PC-3 (cell line): Measurements from ENCODE around the gene BCHE. TPM values are rescaled to one million over a fixed set of nuclear protein-coding genes. Genes with fewer than 3 reads are reported as not detected.

ENCODE experiments used
- ATAC-seq: fragments of 200-7000 bp; cut with Tn5 transposase; 2 replicates; pipeline ENCODE4 v1.9.1; 2020; ENCODE audit warnings: mild to moderate bottlenecking, moderate library complexity
- BruUV-seq: library from RNA; stranded (reverse); fragments of 400-500 nt; replicated peaks from 2 replicates; lab custom pipeline; 2021; lab: Mats Ljungman, UMichigan
- CTCF ChIA-PET: fragments of 300-600 bp; sonication (Branson Sonifier 250); formaldehyde crosslinking; loops from one replicate; lab custom pipeline; 2022; ENCODE audit warnings: antibody characterized with exemption; lab: Charles Lee
- POLR2A ChIA-PET: fragments of 300-600 bp; sonication (Branson Sonifier 250); formaldehyde crosslinking; loops from one replicate; lab custom pipeline; 2022; ENCODE audit warnings: antibody characterized with exemption; ENCODE audit not compliant: unreplicated experiment; lab: Charles Lee
- DNase-seq: peaks from one replicate; pipeline ENCODE4 v3.0.0-alpha.2; 2015
- H2AFZ ChIP-seq: fragments of 300-600 bp; sonication (generic); 2 replicates; pipeline ENCODE4 v1.6.0; 2016; ENCODE audit warnings: antibody characterized with exemption, low read length
- H3F3A ChIP-seq: fragments of 300-600 bp; sonication (generic); one replicate; pipeline ENCODE4 v1.6.0; 2017; ENCODE audit warnings: antibody characterized with exemption, low read length, control low read depth, mild to moderate bottlenecking; ENCODE audit not compliant: unreplicated experiment
- H3K27ac ChIP-seq: fragments of 300-600 bp; sonication (generic); 2 replicates; pipeline ENCODE4 v1.5.1; 2016; ENCODE audit warnings: mild to moderate bottlenecking, low read length
- H3K27me3 ChIP-seq: fragments of 300-600 bp; sonication (generic); 2 replicates; pipeline ENCODE4 v1.6.1; 2016; ENCODE audit warnings: low read length, mixed read lengths
- H3K36me3 ChIP-seq: fragments of 300-600 bp; sonication (generic); 2 replicates; pipeline ENCODE4 v1.6.1; 2016; ENCODE audit warnings: low read depth, mixed run types, low read length, mixed read lengths
- H3K4me1 ChIP-seq: fragments of 300-600 bp; sonication (generic); 2 replicates; pipeline ENCODE4 v1.5.1; 2016; ENCODE audit warnings: low read length; ENCODE audit not compliant: insufficient read depth
- H3K4me2 ChIP-seq: fragments of 300-600 bp; sonication (generic); 2 replicates; pipeline ENCODE4 v1.6.0; 2016; ENCODE audit warnings: low read length
- H3K4me3 ChIP-seq: fragments of 300-600 bp; sonication (generic); 2 replicates; pipeline ENCODE4 v1.5.1; 2016; ENCODE audit warnings: mild to moderate bottlenecking, low read length, mixed read lengths
- H3K79me2 ChIP-seq: fragments of 300-600 bp; sonication (generic); 2 replicates; pipeline ENCODE4 v1.6.1; 2017; ENCODE audit warnings: low read length, mixed read lengths
- H3K9ac ChIP-seq: fragments of 300-600 bp; sonication (generic); 2 replicates; pipeline ENCODE4 v1.6.0; 2016; ENCODE audit warnings: mild to moderate bottlenecking, low read length
- H3K9me2 ChIP-seq: fragments of 300-600 bp; sonication (generic); replicated peaks from 2 replicates; pipeline ENCODE4 v1.6.1; 2016; ENCODE audit warnings: mixed run types, low read length, mixed read lengths
- H3K9me3 ChIP-seq: fragments of 300-600 bp; sonication (generic); 2 replicates; pipeline ENCODE4 v1.6.1; 2016; ENCODE audit warnings: low read length, mixed read lengths
- H4K20me1 ChIP-seq: fragments of 300-600 bp; sonication (generic); 2 replicates; pipeline ENCODE4 v1.6.1; 2016; ENCODE audit warnings: low read length, mixed read lengths
- CTCF ChIP-seq: fragments of 300-600 bp; sonication (generic); conservative IDR thresholded peaks from 2 replicates; pipeline ENCODE4 v1.5.1; 2017; ENCODE audit warnings: antibody characterized with exemption, low read depth, mild to moderate bottlenecking, low read length
- EZH2 ChIP-seq: fragments of 300-600 bp; sonication (generic); IDR thresholded peaks from one replicate; pipeline ENCODE4 v1.6.1; 2017; ENCODE audit warnings: antibody characterized with exemption, mild to moderate bottlenecking, low read length; ENCODE audit not compliant: unreplicated experiment
- EZH2phosphoT487 ChIP-seq: fragments of 300-600 bp; sonication (generic); IDR thresholded peaks from 2 replicates; pipeline ENCODE4 v1.6.1; 2018; ENCODE audit warnings: mild to moderate bottlenecking, antibody characterized with exemption, low read length, borderline replicate concordance
- intact Hi-C: fragments of 100-400 bp; cut with micrococcal nuclease; formaldehyde crosslinking; loops from 2 replicates; pipeline ENCODE4 v1.9.0; 2023
- total RNA-seq: library from RNA; depleted of rRNA; stranded (reverse); fragments of >200 nt; gene quantifications from 2 replicates; pipeline ENCODE4 v1.2.3, GENCODE V29; 2014

BCHE gene
- total RNA-seq, 1 experiment from 2014 or later = 0.18 TPM

GRCh38 chr3:165778891-165779290 lies 58.3 kb downstream of the BCHE start:
- no peak overlapping the region for H3K4me2 ChIP-seq
- H3K4me3 ChIP-seq = no peak overlapping the region
- H3K27ac ChIP-seq = no peak overlapping the region
- no peak for ATAC-seq
- no peaks in the 10 kb centered on the region for H3F3A ChIP-seq
- no peak for TF ChIP-seq CTCF
- no peaks in the 10 kb centered on the region for H3K27me3 ChIP-seq
- no peaks in the 10 kb centered on the region for H4K20me1 ChIP-seq
- no peak for DNase-seq
- no peaks in the 10 kb centered on the region for H3K36me3 ChIP-seq
- no TSS peak for BruUV-seq
- intact Hi-C loops = no loop called here
- POLR2A ChIA-PET = no interaction called here
- H3K9ac ChIP-seq = no peak overlapping the region
- H3K79me2 ChIP-seq = no peaks in the 10 kb centered on the region
- no peaks in the 10 kb centered on the region for H3K9me2 ChIP-seq
- H3K4me1 ChIP-seq = no peaks in the 10 kb centered on the region
- H3K9me3 ChIP-seq = no peaks in the 10 kb centered on the region
- H2AFZ ChIP-seq = no peak overlapping the region
- CTCF ChIA-PET = no interaction called here

GRCh38 chr3:165778456-165778855 lies 58.8 kb downstream of the BCHE start:
- Histone ChIP-seq H3K27ac (no peak overlapping the region), H3K4me2 (no peak overlapping the region), H3K9me2 (no peaks in the 10 kb centered on the region), H3K4me1 (no peaks in the 10 kb centered on the region), H3K79me2 (no peaks in the 10 kb centered on the region), H2AFZ (no peak overlapping the region), H3K9me3 (no peaks in the 10 kb centered on the region), H3F3A (no peaks in the 10 kb centered on the region), H3K9ac (no peak overlapping the region), H3K36me3 (no peaks in the 10 kb centered on the region), H4K20me1 (no peaks in the 10 kb centered on the region), H3K27me3 (no peaks in the 10 kb centered on the region), H3K4me3 (no peak overlapping the region)
- DNase-seq (no peak), ATAC-seq (no peak)
- ChIA-PET POLR2A (no interaction called here), CTCF (no interaction called here)
- no peak for TF ChIP-seq EZH2
- TF ChIP-seq EZH2phosphoT487 = no peak
- TF ChIP-seq CTCF = no peak
- intact Hi-C loops = no loop called here
- no TSS peak for BruUV-seq

- no peaks in the 10 kb centered on the region for H3K36me3 ChIP-seq
- H3K79me2 ChIP-seq = no peaks in the 10 kb centered on the region
- intact Hi-C loops = no loop called here
- CTCF ChIA-PET = no interaction called here
- ATAC-seq = no peak
- H4K20me1 ChIP-seq = no peaks in the 10 kb centered on the region
- H3K4me2 ChIP-seq = no peak overlapping the region
- no peak overlapping the region for H2AFZ ChIP-seq
- no TSS peak for BruUV-seq
- TF ChIP-seq CTCF = no peak
- TF ChIP-seq EZH2phosphoT487 = no peak
- no peak for TF ChIP-seq EZH2
- H3K4me1 ChIP-seq = no peaks in the 10 kb centered on the region
- no peaks in the 10 kb centered on the region for H3K9me3 ChIP-seq
- POLR2A ChIA-PET = no interaction called here
- no peak overlapping the region for H3K9ac ChIP-seq
- no peak overlapping the region for H3K4me3 ChIP-seq
- H3K9me2 ChIP-seq = no peaks in the 10 kb centered on the region
- no peaks in the 10 kb centered on the region for H3F3A ChIP-seq
- no peak for DNase-seq
- H3K27ac ChIP-seq = no peak overlapping the region
- H3K27me3 ChIP-seq = no peaks in the 10 kb centered on the region
These were observed 61.4 kb downstream of the BCHE start for GRCh38 chr3:165775824-165776223.
